HT1080 (cell line): Measurements from ENCODE around the gene SPTLC1. TPM values are rescaled to one million over a fixed set of nuclear protein-coding genes. Genes with fewer than 3 reads are reported as not detected.

Experiments used
- DNase-seq: peaks from one replicate; pipeline ENCODE4 v3.0.0-alpha.2; 2015; ENCODE audit warnings: low read depth
- small RNA-seq: library from RNA; depleted of rRNA; stranded (forward); fragments of <200 nt; gene quantifications from one replicate; pipeline ENCODE3, GENCODE V24; 2014
- total RNA-seq: library from RNA; depleted of rRNA; stranded (reverse); fragments of >200 nt; shearing (Covaris generic); gene quantifications from 2 replicates; pipeline ENCODE4 v1.2.3, GENCODE V29; 2014; rRNA removed

Gene SPTLC1
- total RNA-seq, 1 experiment from 2014 or later: 64.9 TPM

DNA sequence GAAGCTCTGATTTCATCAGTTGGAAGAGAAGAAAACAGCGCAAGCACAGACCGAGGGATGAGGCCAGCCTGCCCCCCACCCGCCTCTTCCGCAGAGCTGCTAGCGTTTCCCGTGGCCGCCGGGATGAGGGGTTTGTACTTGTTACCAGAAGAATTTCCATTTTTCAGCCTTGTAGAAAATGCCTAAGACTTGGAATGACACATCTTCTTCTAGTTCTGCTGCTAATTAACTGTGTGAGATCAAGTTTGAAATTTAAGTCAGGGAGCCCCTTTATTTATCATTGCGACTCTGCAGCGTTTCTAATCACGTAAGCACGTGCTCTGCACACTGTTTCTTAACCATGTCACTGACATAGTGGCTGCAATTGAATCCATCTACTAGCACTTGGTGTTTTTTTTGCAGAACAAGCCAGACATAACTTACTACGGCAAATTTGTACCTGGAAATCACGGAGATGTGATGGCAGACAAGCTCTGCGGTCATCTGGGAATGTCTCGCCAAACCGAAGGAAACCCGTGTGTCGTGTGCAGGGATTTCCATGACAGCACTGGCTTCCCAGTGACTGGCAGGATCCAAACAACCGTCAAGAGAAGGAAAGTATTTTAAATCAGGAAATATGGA is 123.4 kb downstream of the SPTLC1 start:
- no peak for DNase-seq

DNA sequence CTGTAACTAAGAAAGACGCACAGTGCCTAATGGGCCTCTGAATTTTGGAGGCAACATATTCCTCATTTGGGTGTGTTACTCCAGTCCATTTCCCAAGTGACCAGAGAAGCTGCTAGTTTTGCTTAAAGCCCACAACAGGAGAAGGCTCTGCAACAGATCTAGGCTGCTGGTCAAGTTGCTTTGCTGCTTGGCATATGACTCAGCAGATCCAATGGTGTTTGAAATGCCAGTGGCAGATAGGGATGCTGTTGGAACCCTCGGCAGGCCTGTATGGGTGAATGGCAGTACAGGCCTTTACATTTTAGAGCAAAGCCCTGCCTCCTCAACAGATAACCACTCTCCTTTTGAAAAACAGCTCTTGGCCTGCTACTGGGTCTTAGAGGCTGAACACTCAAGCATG is 129.0 kb downstream of the SPTLC1 start:
- DNase-seq: no peak

DNA sequence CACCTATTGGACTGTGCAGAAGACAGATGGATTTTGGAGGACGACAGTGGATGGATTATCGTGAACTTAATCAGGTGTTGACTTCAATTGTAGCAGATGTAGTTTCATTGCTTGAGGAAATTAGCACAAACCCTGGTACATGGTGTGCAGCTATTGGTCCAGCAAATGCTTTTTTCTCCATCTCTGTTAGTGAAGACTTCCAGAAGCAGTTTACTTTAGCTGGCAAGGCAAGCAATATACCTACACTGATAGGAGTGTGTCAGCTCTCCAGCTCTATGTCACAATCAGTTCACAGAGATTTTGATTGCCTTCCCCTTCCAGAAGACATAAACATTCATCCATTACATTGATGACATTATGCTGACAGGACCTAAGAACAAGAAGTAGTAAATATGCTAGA is 129.5 kb downstream of the SPTLC1 start:
- DNase-seq: no peak

Small RNA genes lying within 50 kb of the gene (small RNA-seq; reads per million reads assigned to genes)
- gene MTATP6P29 (not detected), gene MTND4LP7 (not detected)

Other genes with a start within 250 kb of the SPTLC1 start
- 0.03 and 0.29 TPM in 2 replicates for gene ROR2, start 165.2 kb downstream of the SPTLC1 start, total RNA-seq
- 275 and 327 TPM in 2 replicates for gene IARS1, start 178.3 kb upstream of the SPTLC1 start, total RNA-seq
- gene NOL8, start 209.9 kb upstream of the SPTLC1 start, total RNA-seq: 21.8 and 31.5 TPM in 2 replicates
- gene CENPP, start 210.5 kb upstream of the SPTLC1 start, total RNA-seq: 16.0 TPM in 2 replicates